HG03432 (cell line): ENCODE measurements around the gene PCIF1.
"Not testable (repeated sequence)": the region's sequence is repeated elsewhere in the genome, so short reads cannot be mapped to it uniquely, and the experiment has no call there.

Experiments used
- ATAC-seq: cut with Tn5 transposase; IDR thresholded peaks from one replicate; pipeline ENCODE4 v1.9.1; 2021; ENCODE audit warnings: mild to moderate bottlenecking, moderate library complexity; ENCODE audit not compliant: unreplicated experiment

The PCIF1 gene

GRCh38 chr20:45988830-45989229 lies 54.3 kb downstream of the PCIF1 start:
- not testable (repeated sequence) for ATAC-seq

GRCh38 chr20:45991616-45992015 lies 57.1 kb downstream of the PCIF1 start:
- no peak for ATAC-seq

DNA sequence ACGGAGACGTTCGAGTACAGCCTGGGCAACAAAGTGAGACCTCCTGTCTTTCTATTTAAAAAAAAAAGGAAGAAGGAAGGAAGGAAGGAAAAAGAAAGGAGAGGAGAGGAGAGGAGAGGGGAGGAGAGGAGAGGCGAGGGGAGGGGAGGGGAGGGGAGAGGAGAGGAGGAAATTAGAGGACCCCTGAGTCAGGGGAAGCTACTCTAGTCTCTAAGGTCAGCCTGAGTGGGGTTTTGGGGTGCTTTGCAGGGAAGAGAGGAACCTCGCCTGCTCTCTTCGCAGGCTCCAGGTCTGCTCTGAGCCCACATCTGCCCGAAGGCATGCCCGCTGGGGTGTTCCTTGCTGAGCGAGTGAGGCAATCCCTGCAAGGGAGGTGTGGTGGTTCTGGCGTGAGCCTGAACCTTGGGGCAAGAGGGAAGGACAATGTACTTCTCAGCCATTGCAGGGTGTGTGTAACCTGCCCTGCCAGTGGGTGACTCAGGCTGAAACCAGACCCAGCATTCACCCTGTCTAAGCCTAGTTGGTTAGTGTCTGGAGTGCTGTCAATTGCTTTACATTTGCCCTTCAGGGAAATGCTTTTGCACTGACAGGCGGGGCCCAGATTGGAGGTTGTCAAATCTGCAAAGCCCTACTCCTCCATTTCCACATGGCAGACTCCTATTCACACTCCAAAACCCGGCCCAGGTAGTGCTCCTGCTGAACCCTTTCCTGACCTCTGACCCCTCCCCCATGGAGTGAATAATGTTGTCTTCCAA lies 58.9 kb downstream of the PCIF1 start:
- ATAC-seq, result no peak

- no peak for ATAC-seq
These were observed 60.4 kb downstream of the PCIF1 start for GRCh38 chr20:45994761-45995493.

- ATAC-seq, result not testable (repeated sequence)
These were observed 61.1 kb downstream of the PCIF1 start for GRCh38 chr20:45995495-45996097.

DNA sequence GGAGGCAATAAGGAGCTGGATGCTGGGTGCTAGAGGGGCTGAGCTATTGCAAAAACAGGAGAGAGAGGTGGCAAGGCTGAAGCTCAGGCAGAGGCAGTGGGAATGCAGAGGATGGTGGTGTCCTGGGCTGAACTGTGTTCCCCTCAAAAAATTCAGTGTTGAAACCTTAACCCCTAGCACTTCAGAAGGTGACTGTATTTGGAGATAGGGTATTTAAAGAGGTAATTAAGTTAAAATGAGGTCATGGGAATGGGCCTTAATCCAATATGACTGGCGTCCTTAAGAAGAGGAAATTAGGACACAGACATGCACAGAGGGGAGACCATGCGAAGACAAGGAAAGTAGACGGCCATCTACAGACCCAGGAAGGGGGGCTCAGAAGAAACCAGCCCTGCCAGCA lies 62.7 kb downstream of the PCIF1 start:
- no peak for ATAC-seq
